HEK293 (cell line): ENCODE measurements around the gene MRPS18B.

Experiments used
- CTCF ChIA-PET: fragments of 350-600 bp; formaldehyde crosslinking; extraction: SDS; loops from one replicate; lab custom pipeline; 2021; ENCODE audit warnings: antibody characterized with exemption; lab: Yijun Ruan, JAX
- POLR2A ChIA-PET: fragments of 300-600 bp; formaldehyde crosslinking; extraction: SDS; loops from one replicate; lab custom pipeline; 2020; ENCODE audit warnings: antibody characterized with exemption, inconsistent platforms; lab: Yijun Ruan, JAX
- H3K27ac ChIP-seq: fragments of 200-500 bp; sonication (Bioruptor generic); 2 replicates; pipeline ENCODE4 v1.5.1; 2014; ENCODE audit warnings: low read depth, low read length, control low read depth, inconsistent platforms; ENCODE audit errors: extremely low read depth
- H3K36me3 ChIP-seq, 2 experiments: fragments of 200-500 bp in 1 of 2; sonication (Bioruptor generic) in 1 of 2; 1 replicate in 1 of 2; 2 replicates in 1 of 2; pipeline ENCODE4 v1.5.1; 2014 to 2017; ENCODE audit warnings: inconsistent platforms in 2 of 2, low read length in 2 of 2; ENCODE audit not compliant: control insufficient read depth in 2 of 2, insufficient read depth in 1 of 2
- H3K4me1 ChIP-seq: fragments of 200-500 bp; sonication (Bioruptor generic); 2 replicates; pipeline ENCODE4 v1.5.1; 2014; ENCODE audit warnings: mild to moderate bottlenecking, low read length, inconsistent platforms; ENCODE audit not compliant: control insufficient read depth, insufficient read depth
- H3K4me3 ChIP-seq: 2 replicates; pipeline ENCODE4 v1.5.1; 2011; ENCODE audit warnings: low read depth, mild to moderate bottlenecking, control low read depth, low read length, moderate library complexity
- H3K9me3 ChIP-seq: fragments of 200-500 bp; sonication (Bioruptor generic); 2 replicates; pipeline ENCODE4 v1.5.1; 2014; ENCODE audit warnings: low read depth, low read length, inconsistent platforms; ENCODE audit not compliant: control insufficient read depth, insufficient read depth
- FEZF1 ChIP-seq: fragments of 450-650 bp; formaldehyde crosslinking; IDR thresholded peaks from 2 replicates; pipeline ENCODE4 v1.5.1; 2016; ENCODE audit warnings: missing biosample characterization, missing genetic modification characterization
- GLI2 ChIP-seq: fragments of 450-650 bp; formaldehyde crosslinking; IDR thresholded peaks from 2 replicates; pipeline ENCODE4; 2017; ENCODE audit warnings: missing biosample characterization, missing genetic modification characterization, low read depth, borderline replicate concordance
- HOXA7 ChIP-seq: sonication (generic); formaldehyde crosslinking; IDR thresholded peaks from 2 replicates; pipeline ENCODE4 v1.8.1; 2022; ENCODE audit warnings: missing genetic modification reagents, borderline replicate concordance
- KLF10 ChIP-seq: fragments of 450-650 bp; IDR thresholded peaks from 2 replicates; pipeline ENCODE4 v1.5.1; 2018; ENCODE audit warnings: missing biosample characterization, mild to moderate bottlenecking, missing genetic modification characterization
- OVOL3 ChIP-seq: fragments of 450-650 bp; formaldehyde crosslinking; IDR thresholded peaks from 2 replicates; pipeline ENCODE4 v1.5.1; 2016; ENCODE audit warnings: missing biosample characterization, missing genetic modification characterization
- PRDM1 ChIP-seq: fragments of 450-650 bp; formaldehyde crosslinking; IDR thresholded peaks from 2 replicates; pipeline ENCODE4; 2016; ENCODE audit warnings: missing biosample characterization, missing genetic modification characterization
- SP3 ChIP-seq: fragments of 450-650 bp; formaldehyde crosslinking; IDR thresholded peaks from 2 replicates; pipeline ENCODE4 v1.5.1; 2016; ENCODE audit warnings: missing biosample characterization, missing genetic modification characterization
- ZIC2 ChIP-seq: fragments of 450-650 bp; formaldehyde crosslinking; IDR thresholded peaks from 2 replicates; pipeline ENCODE4 v1.5.1; 2016; ENCODE audit warnings: missing biosample characterization, missing genetic modification characterization
- ZNF174 ChIP-seq: fragments of 450-650 bp; formaldehyde crosslinking; IDR thresholded peaks from 2 replicates; pipeline ENCODE4 v1.5.0; 2017; ENCODE audit warnings: missing biosample characterization, mild to moderate bottlenecking, missing genetic modification characterization
- ZNF2 ChIP-seq: fragments of 450-650 bp; formaldehyde crosslinking; IDR thresholded peaks from 2 replicates; pipeline ENCODE4 v1.5.1; 2016; ENCODE audit warnings: missing biosample characterization, missing genetic modification characterization
- ZNF266 ChIP-seq: fragments of 450-650 bp; formaldehyde crosslinking; IDR thresholded peaks from 2 replicates; pipeline ENCODE4 v1.5.1; 2016; ENCODE audit warnings: missing biosample characterization, missing genetic modification characterization, low read depth
- ZNF350 ChIP-seq: fragments of 450-650 bp; formaldehyde crosslinking; IDR thresholded peaks from 2 replicates; pipeline ENCODE4 v1.5.0; 2017; ENCODE audit warnings: missing biosample characterization, mild to moderate bottlenecking, missing genetic modification characterization
- ZNF501 ChIP-seq: fragments of 450-650 bp; formaldehyde crosslinking; IDR thresholded peaks from 2 replicates; pipeline ENCODE4 v1.5.1; 2016; ENCODE audit warnings: missing biosample characterization, missing genetic modification characterization
- ZNF521 ChIP-seq: fragments of 450-650 bp; formaldehyde crosslinking; IDR thresholded peaks from 2 replicates; pipeline ENCODE4 v1.5.1; 2017; ENCODE audit warnings: missing biosample characterization, mild to moderate bottlenecking, missing genetic modification characterization
- ZNF555 ChIP-seq: fragments of 450-650 bp; formaldehyde crosslinking; conservative IDR thresholded peaks from 2 replicates; pipeline ENCODE4 v1.5.1; 2017; ENCODE audit warnings: missing biosample characterization, mild to moderate bottlenecking, missing genetic modification characterization, inconsistent platforms
- ZNF610 ChIP-seq: fragments of 450-650 bp; formaldehyde crosslinking; IDR thresholded peaks from 2 replicates; pipeline ENCODE4 v1.5.1; 2016; ENCODE audit warnings: missing biosample characterization, missing genetic modification characterization, borderline replicate concordance
- ZNF623 ChIP-seq: fragments of 450-650 bp; formaldehyde crosslinking; IDR thresholded peaks from 2 replicates; pipeline ENCODE4 v1.5.1; 2016; ENCODE audit warnings: missing biosample characterization, missing genetic modification characterization
- ZNF658 ChIP-seq: fragments of 450-650 bp; formaldehyde crosslinking; IDR thresholded peaks from 2 replicates; pipeline ENCODE4; 2016; ENCODE audit warnings: missing biosample characterization, missing genetic modification characterization
- ZNF830 ChIP-seq: fragments of 450-650 bp; IDR thresholded peaks from 2 replicates; pipeline ENCODE4 v1.5.0; 2018; ENCODE audit warnings: missing biosample characterization, missing genetic modification characterization, low read depth, mild to moderate bottlenecking, moderate library complexity
- ZNF843 ChIP-seq: fragments of 450-650 bp; formaldehyde crosslinking; IDR thresholded peaks from 2 replicates; pipeline ENCODE4 v1.5.1; 2016; ENCODE audit warnings: missing biosample characterization, missing genetic modification characterization
- ZSCAN16 ChIP-seq: fragments of 450-650 bp; formaldehyde crosslinking; IDR thresholded peaks from 2 replicates; pipeline ENCODE4 v1.5.1; 2016; ENCODE audit warnings: missing biosample characterization, missing genetic modification characterization
- ZSCAN30 ChIP-seq: fragments of 450-650 bp; IDR thresholded peaks from 2 replicates; pipeline ENCODE4 v1.5.1; 2018; ENCODE audit warnings: missing biosample characterization, mild to moderate bottlenecking, missing genetic modification characterization, moderate library complexity
- TF ChIP-seq, protein P1 (sequence below): fragments of 450-650 bp; formaldehyde crosslinking; optimal IDR thresholded peaks from 2 replicates; pipeline ENCODE3; 2016; ENCODE audit warnings: missing biosample characterization, mild to moderate bottlenecking, missing genetic modification characterization
- TF ChIP-seq, protein P2 (sequence below): fragments of 450-650 bp; formaldehyde crosslinking; IDR thresholded peaks from 2 replicates; pipeline ENCODE4 v1.5.1; 2017; ENCODE audit warnings: missing biosample characterization, mild to moderate bottlenecking, missing genetic modification characterization, moderate library complexity
- TF ChIP-seq, protein P3 (sequence below): sonication (generic); formaldehyde crosslinking; IDR thresholded peaks from 2 replicates; pipeline ENCODE4 v1.8.1; 2022; ENCODE audit warnings: mild to moderate bottlenecking, moderate library complexity, missing genetic modification reagents
- TF ChIP-seq, protein P4 (sequence below): fragments of 450-650 bp; formaldehyde crosslinking; IDR thresholded peaks from 2 replicates; pipeline ENCODE4 v1.5.1; 2016; ENCODE audit warnings: missing biosample characterization, missing genetic modification characterization
- TF ChIP-seq, protein P5 (sequence below): fragments of 450-650 bp; IDR thresholded peaks from 2 replicates; pipeline ENCODE4 v1.5.1; 2018; ENCODE audit warnings: missing biosample characterization, missing genetic modification characterization

Gene MRPS18B

DNA sequence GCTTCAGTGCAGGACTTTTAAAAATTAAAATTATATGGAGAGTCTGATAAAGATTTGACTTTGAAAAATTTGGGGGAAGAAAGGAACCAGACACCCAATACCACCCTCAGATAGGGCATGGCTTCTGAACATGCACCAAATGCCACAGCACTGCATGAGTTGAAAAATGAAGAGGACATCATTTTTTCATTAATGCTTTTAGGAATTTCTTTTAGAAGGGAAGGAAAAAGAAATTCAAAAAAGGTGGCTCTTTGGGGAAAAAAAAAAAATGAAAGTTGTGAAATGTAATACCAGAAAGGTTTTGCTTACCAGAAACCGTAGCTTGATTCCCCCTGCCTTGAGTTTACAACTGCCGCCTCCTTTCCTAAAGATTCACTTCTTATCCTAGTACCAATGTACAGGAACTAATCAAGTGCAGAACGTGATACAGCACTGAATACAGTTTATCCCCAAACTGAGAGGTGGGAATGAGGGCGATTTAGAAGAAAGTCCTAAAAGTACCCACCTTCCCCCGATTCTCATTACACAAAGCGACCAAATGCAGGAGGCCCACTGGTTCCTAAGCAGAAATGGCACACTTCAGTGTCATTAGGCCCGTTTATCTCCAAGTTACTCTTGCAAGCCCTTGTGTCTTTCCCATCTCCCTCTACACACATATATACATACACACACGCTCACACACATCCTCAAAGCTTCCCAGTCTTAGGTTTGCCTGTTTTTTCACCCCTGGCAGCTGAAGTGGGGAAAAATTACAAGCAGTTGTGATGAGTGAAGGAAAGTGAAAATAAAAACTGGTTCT is 3.4 kb upstream of the MRPS18B start:
- Histone ChIP-seq H3K9me3 (no peaks in the 10 kb centered on the region), H3K4me3 (peak overlapping the region; percentile 20), H3K36me3 (peaks cover 3 to 39% of the 10 kb centered on the region in 2 experiments), H3K4me1 (peaks cover 18% of the 10 kb centered on the region), H3K27ac (peak overlapping the region; percentile 65)
- CTCF ChIA-PET = interaction anchor here (0.6 to 3.2 kb wide), 12 partner anchors 10 to 161 kb away, joined by 3 to 29 read pairs (median 6); no protein-coding TSS in a partner anchor
- TF ChIP-seq PRDM1 (tag by site-specific recombination) = peak; percentile 73; the same call in 1 of the 2 replicates
- TF ChIP-seq SP3 (tag by site-specific recombination) = no peak
- TF ChIP-seq FEZF1 (tag by site-specific recombination) = no peak
- TF ChIP-seq, protein P1, sequence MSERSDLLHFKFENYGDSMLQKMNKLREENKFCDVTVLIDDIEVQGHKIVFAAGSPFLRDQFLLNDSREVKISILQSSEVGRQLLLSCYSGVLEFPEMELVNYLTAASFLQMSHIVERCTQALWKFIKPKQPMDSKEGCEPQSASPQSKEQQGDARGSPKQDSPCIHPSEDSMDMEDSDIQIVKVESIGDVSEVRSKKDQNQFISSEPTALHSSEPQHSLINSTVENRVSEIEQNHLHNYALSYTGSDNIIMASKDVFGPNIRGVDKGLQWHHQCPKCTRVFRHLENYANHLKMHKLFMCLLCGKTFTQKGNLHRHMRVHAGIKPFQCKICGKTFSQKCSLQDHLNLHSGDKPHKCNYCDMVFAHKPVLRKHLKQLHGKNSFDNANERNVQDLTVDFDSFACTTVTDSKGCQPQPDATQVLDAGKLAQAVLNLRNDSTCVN (tag by site-specific recombination) = peak; percentile 5
- TF ChIP-seq ZNF2 (tag by site-specific recombination) = peak; percentile 21; the same call in 1 of the 2 replicates
- POLR2A ChIA-PET = interaction anchor here (0.6 to 4.8 kb wide), 53 partner anchors 8 to 517 kb away, joined by 3 to 197 read pairs (median 6); partner anchors contain the start of genes ABCF1, ATAT1, C6orf136 and DDR1

DNA sequence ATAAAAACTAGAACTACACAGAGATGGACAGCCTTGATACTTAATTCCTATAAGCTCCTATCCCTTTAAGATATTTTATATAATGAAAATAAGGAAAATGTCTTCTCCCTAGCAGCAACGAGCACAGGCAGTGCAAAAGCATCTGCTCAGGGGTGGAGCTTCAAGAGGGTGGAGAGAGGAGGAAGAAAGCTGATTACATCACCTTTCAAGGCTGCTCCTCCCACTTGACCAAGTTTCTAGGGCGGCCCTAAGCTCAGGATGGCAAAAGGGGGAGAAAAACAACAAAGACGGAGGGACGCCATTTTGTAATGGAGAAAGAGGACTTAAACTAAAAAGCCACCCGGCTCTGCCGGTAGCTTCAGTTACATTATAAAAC is 2.8 kb upstream of the MRPS18B start:
- Histone ChIP-seq H3K27ac (peak overlapping the region; percentile 65), H3K4me1 (peaks cover 18% of the 10 kb centered on the region), H3K9me3 (no peaks in the 10 kb centered on the region), H3K4me3 (peak overlapping the region; percentile 74), H3K36me3 (peaks cover under 1 to 39% of the 10 kb centered on the region in 2 experiments; a peak in 2 of 3 replicates)
- POLR2A ChIA-PET = interaction anchor here (0.6 to 4.8 kb wide), 41 partner anchors 8 to 516 kb away, joined by 3 to 197 read pairs (median 5); partner anchors contain the start of genes ABCF1, ATAT1, C6orf136 and DDR1
- CTCF ChIA-PET = interaction anchor here (0.6 to 3.2 kb wide), 10 partner anchors 16 to 129 kb away, joined by 3 to 16 read pairs (median 3); partner anchors contain the start of gene DHX16
- TF ChIP-seq ZNF830 (tag by site-specific recombination) = no peak
- no peak for TF ChIP-seq ZNF350 (tag by site-specific recombination)
- no peak for TF ChIP-seq OVOL3
- TF ChIP-seq ZNF266 (tag by site-specific recombination) = no peak
- no peak for TF ChIP-seq ZIC2 (tag by site-specific recombination)
- TF ChIP-seq ZNF501 = no peak; the same call in 1 of the 2 replicates
- TF ChIP-seq ZNF521 (tag by site-specific recombination) = no peak
- no peak for TF ChIP-seq ZSCAN30 (tag by site-specific recombination)
- TF ChIP-seq GLI2 = no peak
- TF ChIP-seq, protein P2, sequence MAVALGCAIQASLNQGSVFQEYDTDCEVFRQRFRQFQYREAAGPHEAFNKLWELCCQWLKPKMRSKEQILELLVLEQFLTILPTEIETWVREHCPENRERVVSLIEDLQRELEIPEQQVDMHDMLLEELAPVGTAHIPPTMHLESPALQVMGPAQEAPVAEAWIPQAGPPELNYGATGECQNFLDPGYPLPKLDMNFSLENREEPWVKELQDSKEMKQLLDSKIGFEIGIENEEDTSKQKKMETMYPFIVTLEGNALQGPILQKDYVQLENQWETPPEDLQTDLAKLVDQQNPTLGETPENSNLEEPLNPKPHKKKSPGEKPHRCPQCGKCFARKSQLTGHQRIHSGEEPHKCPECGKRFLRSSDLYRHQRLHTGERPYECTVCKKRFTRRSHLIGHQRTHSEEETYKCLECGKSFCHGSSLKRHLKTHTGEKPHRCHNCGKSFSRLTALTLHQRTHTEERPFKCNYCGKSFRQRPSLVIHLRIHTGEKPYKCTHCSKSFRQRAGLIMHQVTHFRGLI (tag by site-specific recombination) = no peak
- TF ChIP-seq ZSCAN16 (tag by site-specific recombination) = no peak
- no peak for TF ChIP-seq KLF10 (tag by site-specific recombination)
- TF ChIP-seq, protein P3, sequence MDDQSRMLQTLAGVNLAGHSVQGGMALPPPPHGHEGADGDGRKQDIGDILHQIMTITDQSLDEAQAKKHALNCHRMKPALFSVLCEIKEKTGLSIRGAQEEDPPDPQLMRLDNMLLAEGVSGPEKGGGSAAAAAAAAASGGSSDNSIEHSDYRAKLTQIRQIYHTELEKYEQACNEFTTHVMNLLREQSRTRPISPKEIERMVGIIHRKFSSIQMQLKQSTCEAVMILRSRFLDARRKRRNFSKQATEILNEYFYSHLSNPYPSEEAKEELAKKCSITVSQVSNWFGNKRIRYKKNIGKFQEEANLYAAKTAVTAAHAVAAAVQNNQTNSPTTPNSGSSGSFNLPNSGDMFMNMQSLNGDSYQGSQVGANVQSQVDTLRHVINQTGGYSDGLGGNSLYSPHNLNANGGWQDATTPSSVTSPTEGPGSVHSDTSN (CRISPR knock-in tag) = no peak
- TF ChIP-seq, protein P4, sequence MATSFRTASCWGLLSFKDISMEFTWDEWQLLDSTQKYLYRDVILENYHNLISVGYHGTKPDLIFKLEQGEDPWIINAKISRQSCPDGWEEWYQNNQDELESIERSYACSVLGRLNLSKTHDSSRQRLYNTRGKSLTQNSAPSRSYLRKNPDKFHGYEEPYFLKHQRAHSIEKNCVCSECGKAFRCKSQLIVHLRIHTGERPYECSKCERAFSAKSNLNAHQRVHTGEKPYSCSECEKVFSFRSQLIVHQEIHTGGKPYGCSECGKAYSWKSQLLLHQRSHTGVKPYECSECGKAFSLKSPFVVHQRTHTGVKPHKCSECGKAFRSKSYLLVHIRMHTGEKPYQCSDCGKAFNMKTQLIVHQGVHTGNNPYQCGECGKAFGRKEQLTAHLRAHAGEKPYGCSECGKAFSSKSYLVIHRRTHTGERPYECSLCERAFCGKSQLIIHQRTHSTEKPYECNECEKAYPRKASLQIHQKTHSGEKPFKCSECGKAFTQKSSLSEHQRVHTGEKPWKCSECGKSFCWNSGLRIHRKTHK (tag by site-specific recombination) = no peak
- no peak for TF ChIP-seq ZNF174 (tag by site-specific recombination)
- no peak for TF ChIP-seq HOXA7 (CRISPR knock-in tag)
- TF ChIP-seq ZNF843 (tag by site-specific recombination) = no peak
- no peak for TF ChIP-seq ZNF555
- no peak for TF ChIP-seq ZNF658 (tag by site-specific recombination)
- no peak; the same call in 1 of the 2 replicates for TF ChIP-seq ZNF610 (tag by site-specific recombination)
- no peak for TF ChIP-seq ZNF623
- TF ChIP-seq, protein P5, sequence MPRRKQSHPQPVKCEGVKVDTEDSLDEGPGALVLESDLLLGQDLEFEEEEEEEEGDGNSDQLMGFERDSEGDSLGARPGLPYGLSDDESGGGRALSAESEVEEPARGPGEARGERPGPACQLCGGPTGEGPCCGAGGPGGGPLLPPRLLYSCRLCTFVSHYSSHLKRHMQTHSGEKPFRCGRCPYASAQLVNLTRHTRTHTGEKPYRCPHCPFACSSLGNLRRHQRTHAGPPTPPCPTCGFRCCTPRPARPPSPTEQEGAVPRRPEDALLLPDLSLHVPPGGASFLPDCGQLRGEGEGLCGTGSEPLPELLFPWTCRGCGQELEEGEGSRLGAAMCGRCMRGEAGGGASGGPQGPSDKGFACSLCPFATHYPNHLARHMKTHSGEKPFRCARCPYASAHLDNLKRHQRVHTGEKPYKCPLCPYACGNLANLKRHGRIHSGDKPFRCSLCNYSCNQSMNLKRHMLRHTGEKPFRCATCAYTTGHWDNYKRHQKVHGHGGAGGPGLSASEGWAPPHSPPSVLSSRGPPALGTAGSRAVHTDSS (tag by site-specific recombination) = peak; percentile 47; the same call in 1 of the 2 replicates
